Epithelial cell of proximal tubule (primary cell): ENCODE measurements around the gene TNFAIP3. TPM values are rescaled to one million over a fixed set of nuclear protein-coding genes. Genes with fewer than 3 reads are reported as not detected.

ENCODE experiments used
- DNase-seq: peaks from one replicate; pipeline ENCODE4 v3.0.0-alpha.2; 2011; ENCODE audit warnings: low read depth
- H3K4me3 ChIP-seq: 2 replicates; pipeline ENCODE4 v1.5.1; 2011; ENCODE audit warnings: low read depth, mild to moderate bottlenecking, low read length
- CTCF ChIP-seq: conservative IDR thresholded peaks from 2 replicates; pipeline ENCODE4 v1.5.1; 2012; ENCODE audit warnings: low read depth, mild to moderate bottlenecking, low read length
- total RNA-seq: library from RNA; depleted of rRNA; stranded (reverse); fragments of >200 nt; gene quantifications from 2 replicates; pipeline ENCODE4 v1.2.3, GENCODE V29; 2015

The TNFAIP3 gene
- total RNA-seq, 1 donor from 2014 or later, result 13.6 TPM

GRCh38 chr6:137823826-137824555 is 43.1 kb upstream of the TNFAIP3 start:
- DNase-seq, result no peak
- no peak overlapping the region for H3K4me3 ChIP-seq
- TF ChIP-seq CTCF, result no peak

GRCh38 chr6:137824556-137824879 is 42.5 kb upstream of the TNFAIP3 start:
- DNase-seq, result no peak
- no peak for TF ChIP-seq CTCF
- no peak overlapping the region for H3K4me3 ChIP-seq

- H3K4me3 ChIP-seq, result no peak overlapping the region
- TF ChIP-seq CTCF, result no peak
- no peak for DNase-seq
Measured at GRCh38 chr6:137824896-137825295, 42.2 kb upstream of the TNFAIP3 start.

- no peak for DNase-seq
- no peak overlapping the region for H3K4me3 ChIP-seq
- TF ChIP-seq CTCF, result no peak
Measured at GRCh38 chr6:137827411-137827940, 39.6 kb upstream of the TNFAIP3 start.

GRCh38 chr6:137827977-137828810 is 38.9 kb upstream of the TNFAIP3 start:
- H3K4me3 ChIP-seq, result no peak overlapping the region
- no peak for DNase-seq
- TF ChIP-seq CTCF, result no peak

GRCh38 chr6:137829641-137830083 is 37.4 kb upstream of the TNFAIP3 start:
- no peak for DNase-seq
- no peak overlapping the region for H3K4me3 ChIP-seq
- no peak for TF ChIP-seq CTCF
